Activated naive CD8-positive, alpha-beta T cell treated with anti-CD3 and anti-CD28 coated beads, Interleukin-2, amount 50 U/mL, for 16 hours (primary cell): ENCODE data around the gene VTI1A.

Source experiments
- DNase-seq: peaks from one replicate; pipeline ENCODE4 v3.0.0-alpha.2; 2020; ENCODE audit warnings: low read depth, low spot score

The VTI1A gene

GRCh38 chr10:112834751-112835181 is 387.8 kb downstream of the VTI1A start:
- DNase-seq = no peak

GRCh38 chr10:112835217-112835715 is 388.3 kb downstream of the VTI1A start:
- no peak for DNase-seq

GRCh38 chr10:112835944-112836451 is 389.0 kb downstream of the VTI1A start:
- DNase-seq = no peak

GRCh38 chr10:112838784-112839481 is 391.9 kb downstream of the VTI1A start:
- no peak for DNase-seq

GRCh38 chr10:112839928-112840654 is 393.1 kb downstream of the VTI1A start:
- no peak for DNase-seq

GRCh38 chr10:112841549-112841948 is 394.5 kb downstream of the VTI1A start:
- no peak for DNase-seq

- no peak for DNase-seq
Measured at GRCh38 chr10:112842832-112843360, 395.9 kb downstream of the VTI1A start.

GRCh38 chr10:112843623-112844022 is 396.6 kb downstream of the VTI1A start:
- no peak for DNase-seq

- no peak for DNase-seq
Measured at GRCh38 chr10:112844681-112845544, 397.9 kb downstream of the VTI1A start.

GRCh38 chr10:112847778-112848177 is 400.8 kb downstream of the VTI1A start:
- no peak for DNase-seq

GRCh38 chr10:112848228-112848627 is 401.2 kb downstream of the VTI1A start:
- DNase-seq = no peak

GRCh38 chr10:112848868-112849430 is 401.9 kb downstream of the VTI1A start:
- no peak for DNase-seq

GRCh38 chr10:112849546-112849945 is 402.5 kb downstream of the VTI1A start:
- no peak for DNase-seq

- no peak for DNase-seq
Measured at GRCh38 chr10:112851181-112851580, 404.2 kb downstream of the VTI1A start.

- DNase-seq = no peak
Measured at GRCh38 chr10:112851588-112852211, 404.7 kb downstream of the VTI1A start.

- no peak for DNase-seq
Measured at GRCh38 chr10:112852306-112852705, 405.3 kb downstream of the VTI1A start.

- no peak for DNase-seq
Measured at GRCh38 chr10:112855134-112855533, 408.1 kb downstream of the VTI1A start.

- no peak for DNase-seq
Measured at GRCh38 chr10:112857493-112857892, 410.5 kb downstream of the VTI1A start.

- no peak for DNase-seq
Measured at GRCh38 chr10:112858986-112859651, 412.1 kb downstream of the VTI1A start.

GRCh38 chr10:112859793-112860192 is 412.8 kb downstream of the VTI1A start:
- no peak for DNase-seq
